GM19238 (cell line): Measurements from ENCODE around the gene UNC5C.

Experiments
- DNase-seq: peaks from one replicate; pipeline ENCODE4 v3.0.0; 2011; ENCODE audit warnings: low spot score; ENCODE audit not compliant: insufficient read length

Gene UNC5C

DNA sequence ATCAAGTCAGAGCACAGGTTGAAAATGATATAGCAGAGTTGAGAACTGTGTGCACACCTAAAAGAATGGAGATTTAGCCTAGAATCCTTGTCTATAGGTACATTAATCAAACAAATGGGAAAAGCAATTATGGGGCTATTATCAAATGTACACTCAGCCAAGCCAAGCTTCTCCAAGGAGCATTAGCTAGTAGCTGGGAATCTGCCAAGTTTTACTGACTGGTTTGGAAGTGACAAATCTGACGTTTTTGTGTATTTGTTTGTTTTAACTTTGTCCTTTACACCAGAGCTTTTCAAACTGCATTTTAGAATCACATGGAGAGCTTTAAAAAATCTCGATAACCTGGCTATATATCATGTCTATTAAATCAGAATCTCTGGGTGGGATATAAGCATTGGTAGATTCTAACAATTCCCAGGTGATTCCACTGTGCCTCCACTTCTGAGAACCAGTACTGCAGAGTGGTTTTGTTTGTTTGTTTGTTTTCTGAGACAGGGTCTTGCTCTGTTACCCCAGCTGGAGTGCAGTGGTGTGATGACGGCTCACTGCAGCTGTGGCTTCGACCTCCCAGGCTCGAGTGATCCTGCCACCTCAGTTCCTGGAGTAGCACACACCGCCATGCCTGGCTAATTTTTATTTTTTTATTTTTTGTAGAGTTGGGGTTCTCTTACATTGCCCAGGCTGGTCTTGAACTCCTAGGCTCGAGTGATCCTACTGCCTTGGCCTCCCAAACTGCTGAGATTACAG lies 279.8 kb downstream of the UNC5C start:
- no peak for DNase-seq

DNA sequence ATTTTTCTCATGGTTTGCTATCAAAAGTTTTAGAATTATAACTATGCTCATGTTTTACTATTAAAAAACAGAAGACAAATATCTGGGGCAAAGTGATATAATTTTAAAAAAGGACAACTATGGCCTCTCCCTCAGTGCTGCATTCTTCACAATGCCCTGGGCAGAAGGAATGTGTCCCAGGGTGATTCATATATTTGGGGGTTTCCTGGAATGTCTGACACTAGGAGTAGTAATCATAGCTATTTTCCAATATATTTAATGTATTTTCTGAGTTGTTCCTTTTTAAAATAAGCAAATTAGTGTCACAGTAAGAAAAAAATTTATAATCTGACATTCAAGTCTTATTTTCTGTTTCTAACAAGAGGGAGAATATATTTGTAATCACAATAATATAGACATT lies 281.7 kb downstream of the UNC5C start:
- DNase-seq, result no peak

GRCh38 chr4:95265814-95266740 lies 282.7 kb downstream of the UNC5C start:
- DNase-seq, result no peak

- no peak for DNase-seq
Observed at GRCh38 chr4:95264843-95265242, 283.9 kb downstream of the UNC5C start.

- no peak for DNase-seq
Observed at GRCh38 chr4:95263960-95264359, 284.8 kb downstream of the UNC5C start.

DNA sequence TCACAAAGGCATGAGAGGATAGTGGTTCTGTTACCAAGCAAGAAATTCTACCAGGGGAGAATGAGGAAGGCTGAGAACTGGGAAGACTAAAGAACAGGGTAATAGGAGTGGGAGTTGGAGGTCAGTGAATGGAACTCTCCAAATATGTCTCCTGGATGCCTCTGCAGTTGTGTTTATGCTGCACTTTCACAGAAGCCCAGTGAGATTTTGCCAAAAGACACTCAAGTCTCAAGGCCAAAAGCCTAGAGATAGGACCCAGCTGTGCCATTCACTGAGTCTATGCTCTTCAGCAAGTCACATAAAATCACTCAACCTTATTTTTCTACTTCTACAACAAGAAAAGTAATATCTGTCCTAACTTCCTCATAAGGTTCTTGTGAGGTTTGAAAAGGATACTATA lies 285.4 kb downstream of the UNC5C start:
- DNase-seq, result no peak

DNA sequence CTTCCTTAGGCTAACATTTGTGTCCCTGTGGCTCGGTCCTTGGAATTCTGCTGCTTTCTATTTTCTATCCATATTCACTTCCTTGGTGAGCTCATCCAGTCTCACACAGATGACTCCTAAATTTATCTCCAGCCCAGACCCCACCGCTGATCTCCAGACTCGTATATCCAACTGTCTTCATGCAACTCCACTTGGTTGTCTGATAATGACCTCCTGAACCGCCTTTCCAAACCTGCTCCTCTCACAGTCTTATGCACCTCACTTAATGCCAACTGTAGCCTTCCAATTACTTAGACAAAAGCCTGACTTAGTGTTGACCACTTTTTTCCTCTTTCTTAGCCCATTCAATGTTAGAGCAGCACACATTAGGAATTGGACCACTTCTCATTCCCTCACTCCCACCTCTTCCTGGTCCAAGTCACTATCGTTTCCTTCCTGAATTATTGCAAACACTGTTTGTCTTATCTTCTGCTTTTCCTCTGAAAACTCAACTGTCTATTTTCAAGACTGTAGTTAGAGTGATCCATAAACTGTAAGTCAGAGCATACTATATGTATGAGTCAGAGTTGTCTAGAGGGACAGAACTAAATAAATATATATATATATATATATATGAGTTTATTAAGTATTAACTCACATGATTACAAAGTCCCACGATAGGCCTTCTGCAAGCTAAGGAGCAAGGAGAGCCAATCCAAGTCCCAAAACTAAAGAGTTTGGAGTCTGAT lies 292.5 kb downstream of the UNC5C start:
- no peak for DNase-seq

- DNase-seq, result no peak
Observed at GRCh38 chr4:95255396-95256107, 293.2 kb downstream of the UNC5C start.

- DNase-seq, result no peak
Observed at GRCh38 chr4:95251568-95251967, 297.2 kb downstream of the UNC5C start.

DNA sequence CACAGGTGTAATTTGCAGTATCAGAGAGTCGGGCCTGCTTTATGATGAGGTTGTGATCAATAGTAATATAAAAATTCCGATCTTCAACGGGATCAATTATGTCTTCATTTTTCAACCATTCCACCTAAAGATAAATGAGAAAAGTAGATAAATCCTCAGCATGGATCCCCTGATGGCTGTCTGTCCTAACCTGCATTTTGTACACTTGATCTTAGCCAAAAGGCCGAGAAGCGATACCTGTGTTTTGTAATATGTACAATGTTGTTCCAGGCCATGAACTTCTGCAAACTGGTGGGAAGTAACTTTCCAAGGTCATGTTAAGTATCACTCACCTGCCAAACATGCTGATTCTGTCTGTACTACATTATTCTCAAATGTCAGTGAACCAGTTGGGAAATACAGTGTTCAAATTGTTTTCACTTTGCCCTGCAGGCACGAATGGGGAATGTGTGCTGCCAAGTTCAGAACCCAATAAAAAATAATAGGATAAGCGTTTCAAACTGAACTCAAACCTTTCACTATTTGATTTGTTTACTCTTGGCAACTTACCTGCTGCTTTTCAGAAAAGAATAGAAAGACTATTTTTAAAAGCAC lies 298.1 kb downstream of the UNC5C start:
- DNase-seq, result no peak

DNA sequence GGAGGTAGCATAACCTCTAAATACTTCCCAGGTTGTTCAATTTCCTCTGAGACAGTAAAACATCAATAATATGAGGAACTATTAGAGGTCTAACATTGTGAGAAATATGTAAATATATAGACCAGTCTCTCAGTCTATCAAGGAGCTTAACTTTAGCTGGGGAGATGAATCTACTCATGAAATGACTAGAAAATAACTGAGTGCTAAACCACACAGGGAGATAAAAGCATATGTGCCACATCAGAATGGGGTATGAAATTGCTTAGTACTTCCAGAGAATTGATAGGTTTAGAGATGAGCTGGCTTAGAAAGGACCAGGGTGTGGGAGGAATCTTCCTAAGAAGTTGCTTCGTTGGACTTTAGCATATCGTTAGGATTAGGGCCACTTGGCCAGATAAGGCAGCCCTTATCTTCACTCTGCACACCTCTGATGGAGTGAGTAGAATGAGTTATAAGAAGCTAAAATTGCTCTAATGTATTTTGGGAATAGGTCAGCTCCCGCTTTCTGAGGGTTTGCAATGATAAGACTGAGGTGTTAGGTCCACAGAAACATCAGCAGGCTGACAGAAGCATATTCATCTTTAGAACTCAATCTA lies 299.2 kb downstream of the UNC5C start:
- DNase-seq, result no peak

GRCh38 chr4:95248720-95249425 lies 299.9 kb downstream of the UNC5C start:
- no peak for DNase-seq

GRCh38 chr4:95243892-95244291 lies 304.9 kb downstream of the UNC5C start:
- DNase-seq, result no peak

DNA sequence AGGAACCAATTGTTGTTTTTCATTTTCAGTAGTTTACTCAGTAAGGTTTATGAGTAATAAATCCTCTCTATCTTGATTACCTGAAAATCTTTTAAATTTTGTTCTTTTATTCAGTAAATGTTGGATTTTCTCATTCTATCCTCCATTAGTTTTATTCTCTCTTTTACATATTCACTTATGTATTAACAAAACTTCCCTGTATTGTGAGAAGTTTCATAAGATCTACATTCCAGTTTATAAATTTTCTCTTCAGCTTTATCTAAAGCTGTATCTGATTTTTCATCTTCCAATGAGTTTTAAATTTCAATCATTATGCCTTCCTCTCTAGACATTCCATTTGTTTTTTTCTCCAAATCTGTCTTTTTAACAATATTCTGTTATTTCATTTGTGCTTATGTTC lies 310.2 kb downstream of the UNC5C start:
- DNase-seq, result no peak

GRCh38 chr4:95232358-95233156 lies 316.2 kb downstream of the UNC5C start:
- no peak for DNase-seq

- no peak for DNase-seq
Observed at GRCh38 chr4:95231681-95232080, 317.1 kb downstream of the UNC5C start.

GRCh38 chr4:95225849-95226248 lies 322.9 kb downstream of the UNC5C start:
- DNase-seq, result no peak

DNA sequence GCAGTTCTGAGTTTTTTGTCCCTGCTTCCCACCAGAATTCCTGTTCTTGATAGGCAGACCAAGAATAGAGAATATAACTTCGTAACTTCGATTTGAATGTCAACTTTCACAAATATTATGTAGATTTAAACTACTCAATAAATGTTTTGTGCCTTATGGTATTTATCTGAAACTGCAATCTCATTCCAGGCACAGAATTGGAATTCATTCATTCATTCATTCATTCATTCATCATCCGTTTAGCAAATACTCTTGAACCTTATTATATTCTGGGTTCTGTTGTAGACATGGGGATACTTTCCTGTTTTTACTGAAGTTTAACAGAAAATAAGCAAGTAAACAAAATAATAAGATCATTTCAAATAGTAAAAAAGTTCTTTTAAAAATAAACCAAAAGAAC lies 324.4 kb downstream of the UNC5C start:
- DNase-seq, result no peak
